Calu3 (cell line): ENCODE data around the gene DUSP9. TPM values are rescaled to one million over a fixed set of nuclear protein-coding genes. Genes with fewer than 3 reads are reported as not detected.

Source experiments
- BruUV-seq: library from RNA; stranded (reverse); fragments of 400-500 nt; replicated peaks from 2 replicates; lab custom pipeline; 2021; lab: Mats Ljungman, UMichigan
- CTCF ChIA-PET: fragments of 300-600 bp; sonication (Branson Sonifier 250); formaldehyde crosslinking; loops from one replicate; lab custom pipeline; 2022; ENCODE audit warnings: antibody characterized with exemption; lab: Charles Lee
- DNase-seq: peaks from one replicate; pipeline ENCODE4 v3.0.0; 2022
- H3K27ac Mint-ChIP-seq: one replicate; pipeline ENCODE4 v1.8.0; 2022; ENCODE audit warnings: mixed read lengths; ENCODE audit not compliant: unreplicated experiment
- H3K27me3 Mint-ChIP-seq: one replicate; pipeline ENCODE4 v1.8.0; 2022; ENCODE audit warnings: mixed read lengths; ENCODE audit not compliant: unreplicated experiment
- H3K36me3 Mint-ChIP-seq: one replicate; pipeline ENCODE4 v1.8.0; 2022; ENCODE audit warnings: mild to moderate bottlenecking, moderate library complexity, mixed read lengths; ENCODE audit not compliant: insufficient read depth, unreplicated experiment
- H3K4me1 Mint-ChIP-seq: one replicate; pipeline ENCODE4 v1.8.0; 2022; ENCODE audit warnings: mild to moderate bottlenecking, low read depth, mixed read lengths; ENCODE audit not compliant: unreplicated experiment
- H3K4me3 Mint-ChIP-seq: one replicate; pipeline ENCODE4 v1.8.0; 2022; ENCODE audit warnings: mild to moderate bottlenecking, low read depth, moderate library complexity, mixed read lengths; ENCODE audit not compliant: unreplicated experiment
- H3K9me3 Mint-ChIP-seq: one replicate; pipeline ENCODE4 v1.8.0; 2022; ENCODE audit warnings: low read depth, mixed read lengths; ENCODE audit not compliant: unreplicated experiment
- intact Hi-C: fragments of 100-400 bp; cut with micrococcal nuclease; formaldehyde crosslinking; loops from one replicate; pipeline ENCODE4 v1.10.0; 2022; ENCODE audit not compliant: unreplicated experiment
- total RNA-seq: library from RNA; stranded (reverse); gene quantifications from 2 replicates; pipeline ENCODE4 v1.2.3, GENCODE V29; 2022
- TF ChIP-seq, protein P1 (sequence below): fragments of 200-600 bp; IDR thresholded peaks from one replicate; pipeline ENCODE4 v1.8.0; 2022; ENCODE audit warnings: antibody characterized with exemption; ENCODE audit not compliant: unreplicated experiment

Gene DUSP9
- total RNA-seq, 1 experiment from 2014 or later: 0.19 TPM

DNA sequence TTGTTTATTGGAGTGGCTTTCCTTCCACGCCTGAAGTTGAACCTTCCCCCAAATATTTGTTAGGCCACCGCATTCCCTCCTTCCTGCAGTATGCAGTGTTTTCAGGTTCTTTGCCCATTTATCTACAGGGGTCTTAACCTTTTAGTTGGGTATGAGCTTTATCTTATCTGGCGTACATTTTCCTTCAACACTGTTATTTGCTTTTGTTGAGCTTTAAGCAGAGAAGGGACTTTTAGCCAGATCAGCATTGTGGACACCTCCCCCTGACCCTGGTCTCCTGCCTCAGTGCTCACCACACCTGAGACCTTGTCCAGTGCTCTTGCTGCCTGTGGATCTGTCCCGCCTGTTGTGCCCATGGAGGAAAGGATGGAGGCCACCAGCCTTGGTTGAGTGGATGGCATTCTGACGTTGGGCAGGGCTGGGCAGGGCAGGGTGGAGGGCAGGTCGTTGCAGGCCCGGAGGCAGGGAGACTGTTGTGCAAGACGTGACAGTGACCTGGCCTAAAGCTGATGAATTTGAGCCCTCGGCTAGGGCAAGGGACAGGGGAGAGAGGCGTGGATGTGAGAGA is 998 bp upstream of the DUSP9 start:
- Mint-ChIP-seq H3K27me3 (peaks cover 59% of the 10 kb centered on the region), H3K4me3 (no peak overlapping the region), H3K36me3 (peaks cover 6% of the 10 kb centered on the region), H3K27ac (no peak overlapping the region), H3K4me1 (peaks cover 7% of the 10 kb centered on the region), H3K9me3 (no peaks in the 10 kb centered on the region)
- TF ChIP-seq, protein P1, sequence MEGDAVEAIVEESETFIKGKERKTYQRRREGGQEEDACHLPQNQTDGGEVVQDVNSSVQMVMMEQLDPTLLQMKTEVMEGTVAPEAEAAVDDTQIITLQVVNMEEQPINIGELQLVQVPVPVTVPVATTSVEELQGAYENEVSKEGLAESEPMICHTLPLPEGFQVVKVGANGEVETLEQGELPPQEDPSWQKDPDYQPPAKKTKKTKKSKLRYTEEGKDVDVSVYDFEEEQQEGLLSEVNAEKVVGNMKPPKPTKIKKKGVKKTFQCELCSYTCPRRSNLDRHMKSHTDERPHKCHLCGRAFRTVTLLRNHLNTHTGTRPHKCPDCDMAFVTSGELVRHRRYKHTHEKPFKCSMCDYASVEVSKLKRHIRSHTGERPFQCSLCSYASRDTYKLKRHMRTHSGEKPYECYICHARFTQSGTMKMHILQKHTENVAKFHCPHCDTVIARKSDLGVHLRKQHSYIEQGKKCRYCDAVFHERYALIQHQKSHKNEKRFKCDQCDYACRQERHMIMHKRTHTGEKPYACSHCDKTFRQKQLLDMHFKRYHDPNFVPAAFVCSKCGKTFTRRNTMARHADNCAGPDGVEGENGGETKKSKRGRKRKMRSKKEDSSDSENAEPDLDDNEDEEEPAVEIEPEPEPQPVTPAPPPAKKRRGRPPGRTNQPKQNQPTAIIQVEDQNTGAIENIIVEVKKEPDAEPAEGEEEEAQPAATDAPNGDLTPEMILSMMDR: no peak
- BruUV-seq: no TSS peak
- CTCF ChIA-PET: interaction anchor here (1.6 kb wide), 1 partner anchor 22 kb away, joined by 6 read pairs; no protein-coding TSS in a partner anchor
- DNase-seq: no peak
- intact Hi-C loops: no loop called here

DNA sequence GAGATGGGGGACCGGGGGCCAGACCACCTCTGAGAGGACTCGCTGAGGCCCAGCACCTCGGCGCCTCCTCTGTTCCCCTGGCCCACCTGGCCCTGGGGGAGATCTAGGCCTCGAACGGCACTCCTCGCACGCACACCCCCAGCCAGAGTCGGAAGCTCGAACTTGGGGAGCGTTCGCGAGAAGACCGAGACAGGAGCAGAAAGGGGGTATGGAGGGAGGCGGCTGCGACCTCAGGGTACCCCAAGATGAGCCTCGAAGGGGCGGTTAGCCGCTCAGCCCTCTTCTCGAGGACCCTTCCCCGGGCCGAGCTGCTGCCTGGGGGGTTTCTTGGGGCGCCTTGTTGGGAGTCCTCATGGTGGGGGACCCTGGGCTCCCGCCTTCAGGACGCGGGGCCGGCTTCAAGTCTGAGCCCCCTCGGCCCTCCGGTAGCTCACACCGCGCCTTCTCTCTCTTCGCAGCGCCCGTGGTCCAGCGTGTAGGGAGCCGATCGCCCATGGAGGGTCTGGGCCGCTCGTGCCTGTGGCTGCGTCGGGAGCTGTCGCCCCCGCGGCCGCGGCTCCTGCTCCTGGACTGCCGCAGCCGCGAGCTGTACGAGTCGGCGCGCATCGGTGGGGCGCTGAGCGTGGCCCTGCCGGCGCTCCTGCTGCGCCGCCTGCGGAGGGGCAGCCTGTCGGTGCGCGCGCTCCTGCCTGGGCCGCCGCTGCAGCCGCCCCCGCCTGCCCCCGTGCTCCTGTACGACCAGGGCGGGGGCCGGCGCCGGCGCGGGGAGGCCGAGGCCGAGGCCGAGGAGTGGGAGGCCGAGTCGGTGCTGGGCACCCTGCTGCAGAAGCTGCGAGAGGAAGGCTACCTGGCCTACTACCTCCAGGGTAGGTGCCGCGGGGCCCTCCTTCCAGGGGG is 706 bp downstream of the DUSP9 start:
- peaks cover 3% of the 10 kb centered on the region for H3K36me3 Mint-ChIP-seq
- DNase-seq: no peak
- peaks cover 7% of the 10 kb centered on the region for H3K4me1 Mint-ChIP-seq
- CTCF ChIA-PET: interaction anchor here (0.5 to 1.6 kb wide), 2 partner anchors 20 to 22 kb away, joined by 3 to 6 read pairs; no protein-coding TSS in a partner anchor
- no peaks in the 10 kb centered on the region for H3K9me3 Mint-ChIP-seq
- H3K27me3 Mint-ChIP-seq: peaks cover 55% of the 10 kb centered on the region
- TF ChIP-seq, protein P1: no peak
- no TSS peak for BruUV-seq
- H3K27ac Mint-ChIP-seq: no peak overlapping the region
- H3K4me3 Mint-ChIP-seq: no peak overlapping the region
- intact Hi-C loops: no loop called here

DNA sequence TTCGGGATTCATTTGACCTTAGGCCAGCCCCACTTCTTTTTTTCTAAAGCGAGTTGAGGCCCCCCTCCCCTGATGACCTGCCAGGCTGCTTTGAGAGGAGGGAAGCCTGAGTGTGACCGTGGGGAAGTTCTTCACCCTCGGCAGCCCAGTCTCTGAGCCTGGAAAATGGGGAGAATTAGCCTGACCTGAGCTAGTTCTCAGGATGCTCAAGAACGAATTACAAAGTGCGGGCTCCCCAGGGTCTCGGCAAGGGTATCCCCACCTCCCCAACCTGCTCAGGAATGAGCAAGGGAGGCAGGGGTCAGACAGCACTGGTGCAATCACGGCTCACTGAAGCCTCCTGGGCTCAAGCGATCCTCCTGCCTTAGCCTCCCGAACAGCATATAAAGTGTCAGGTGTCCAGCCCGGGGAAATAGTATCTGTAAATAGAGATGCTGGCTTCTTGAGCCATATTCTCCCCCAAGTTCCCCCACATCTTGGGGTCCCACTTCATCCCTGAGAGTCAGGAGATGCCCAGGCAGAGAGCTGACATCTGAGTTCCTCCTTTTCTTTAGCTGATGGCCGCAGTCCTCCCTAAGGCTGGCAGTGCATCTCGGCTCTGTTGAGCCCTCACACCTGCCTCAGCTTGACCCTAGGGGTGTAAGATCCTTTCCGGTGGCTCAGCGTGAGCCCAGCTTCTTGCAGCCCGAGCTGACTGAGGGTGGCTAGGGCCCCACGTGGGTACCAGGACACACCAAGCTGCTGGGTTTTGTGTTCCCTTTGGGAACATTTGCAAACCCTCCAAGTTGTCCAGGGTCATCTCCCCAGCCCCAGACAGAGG is 1.6 kb downstream of the DUSP9 start:
- TF ChIP-seq, protein P1: no peak
- BruUV-seq: no TSS peak
- Mint-ChIP-seq H3K9me3 (no peaks in the 10 kb centered on the region), H3K4me1 (peaks cover 7% of the 10 kb centered on the region), H3K27me3 (peaks cover 47% of the 10 kb centered on the region), H3K36me3 (no peaks in the 10 kb centered on the region), H3K4me3 (no peak overlapping the region), H3K27ac (no peak overlapping the region)
- intact Hi-C loops: no loop called here
- CTCF ChIA-PET: no interaction called here
- no peak for DNase-seq

DNA sequence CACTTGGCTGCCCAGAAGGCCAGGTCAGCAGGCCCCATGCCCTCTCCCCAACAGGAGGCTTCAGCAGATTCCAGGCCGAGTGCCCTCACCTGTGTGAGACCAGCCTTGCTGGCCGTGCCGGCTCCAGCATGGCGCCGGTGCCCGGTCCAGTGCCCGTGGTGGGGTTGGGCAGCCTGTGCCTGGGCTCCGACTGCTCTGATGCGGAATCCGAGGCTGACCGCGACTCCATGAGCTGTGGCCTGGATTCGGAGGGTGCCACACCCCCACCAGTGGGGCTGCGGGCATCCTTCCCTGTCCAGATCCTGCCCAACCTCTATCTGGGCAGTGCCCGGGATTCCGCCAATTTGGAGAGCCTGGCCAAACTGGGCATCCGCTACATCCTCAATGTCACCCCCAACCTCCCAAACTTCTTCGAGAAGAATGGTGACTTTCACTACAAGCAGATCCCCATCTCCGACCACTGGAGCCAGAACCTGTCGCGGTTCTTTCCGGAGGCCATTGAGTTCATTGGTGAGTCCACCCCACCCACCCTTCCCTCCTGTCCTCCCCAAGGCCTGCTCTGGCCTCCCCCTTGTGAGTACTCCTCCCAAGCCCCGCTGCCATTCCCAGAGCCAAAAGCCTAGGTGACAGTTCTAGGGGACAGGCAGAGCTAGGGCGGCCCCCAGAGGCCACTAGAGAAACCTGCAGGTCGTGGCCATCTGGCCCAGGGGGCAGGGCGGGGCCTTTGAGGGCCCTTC is 2.3 kb downstream of the DUSP9 start:
- intact Hi-C loops: no loop called here
- H3K4me1 Mint-ChIP-seq: peaks cover 7% of the 10 kb centered on the region
- peak; percentile 36 for DNase-seq
- H3K36me3 Mint-ChIP-seq: no peaks in the 10 kb centered on the region
- TF ChIP-seq, protein P1: peak; percentile 47
- no peak overlapping the region for H3K27ac Mint-ChIP-seq
- no TSS peak for BruUV-seq
- CTCF ChIA-PET: interaction anchor here (0.6 to 1.0 kb wide), 2 partner anchors 39 to 687 kb away, joined by 4 to 5 read pairs; no protein-coding TSS in a partner anchor
- H3K9me3 Mint-ChIP-seq: no peaks in the 10 kb centered on the region
- H3K4me3 Mint-ChIP-seq: no peak overlapping the region
- peaks cover 44% of the 10 kb centered on the region for H3K27me3 Mint-ChIP-seq
